IPS-18a (cell line): ENCODE results near the gene GLRX.

Experiments used
- H3K27ac ChIP-seq: one replicate; pipeline ENCODE4 v1.5.1; 2013; ENCODE audit warnings: low read length
- H3K27me3 ChIP-seq: one replicate; pipeline ENCODE4 v1.6.1; 2013; ENCODE audit warnings: mild to moderate bottlenecking, low read length; ENCODE audit not compliant: control insufficient read depth, insufficient read depth
- H3K36me3 ChIP-seq: one replicate; pipeline ENCODE4 v1.6.1; 2013; ENCODE audit warnings: low read depth, low read length; ENCODE audit not compliant: control insufficient read depth
- H3K4me1 ChIP-seq: one replicate; pipeline ENCODE4 v1.6.1; 2013; ENCODE audit warnings: low read depth, low read length; ENCODE audit not compliant: control insufficient read depth
- H3K4me3 ChIP-seq: one replicate; pipeline ENCODE4 v1.5.1; 2013; ENCODE audit warnings: low read length
- H3K9ac ChIP-seq: one replicate; pipeline ENCODE4 v1.6.1; 2013; ENCODE audit warnings: mild to moderate bottlenecking, low read length, moderate library complexity
- H3K9me3 ChIP-seq: one replicate; pipeline ENCODE4 v1.6.1; 2013; ENCODE audit warnings: low read depth, low read length; ENCODE audit not compliant: control insufficient read depth

GLRX gene

DNA sequence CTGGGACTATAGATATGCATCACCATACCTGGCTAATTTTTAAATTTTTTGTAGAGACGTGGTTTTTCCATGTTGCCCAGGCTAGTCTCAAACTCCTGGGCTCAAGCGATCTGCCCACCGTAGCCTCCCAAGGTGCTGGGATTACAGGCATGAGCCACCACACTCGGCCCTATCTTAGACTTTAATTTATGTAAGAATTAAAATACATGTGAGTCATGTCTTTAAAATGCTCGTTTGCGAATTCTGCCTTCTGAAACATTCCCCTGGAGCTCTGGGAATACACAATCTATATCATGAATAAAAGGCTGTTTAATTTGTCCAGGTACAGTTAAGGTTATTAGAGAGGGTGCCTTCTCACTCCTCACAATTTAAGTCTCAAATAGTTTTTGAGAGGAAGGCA lies 58.6 kb downstream of the GLRX start:
- Histone ChIP-seq H3K27ac (no peak overlapping the region), H3K4me1 (no peaks in the 10 kb centered on the region), H3K9ac (no peak overlapping the region), H3K9me3 (no peaks in the 10 kb centered on the region), H3K4me3 (no peak overlapping the region), H3K36me3 (no peaks in the 10 kb centered on the region), H3K27me3 (no peaks in the 10 kb centered on the region)
